HUES64 (cell line): ENCODE results near the gene KRT7.

Experiments used
- H3K27ac ChIP-seq: 2 replicates; pipeline ENCODE4 v1.7.0; 2013; ENCODE audit warnings: low read depth, low read length, inconsistent platforms
- H3K27me3 ChIP-seq: 2 replicates; pipeline ENCODE4 v1.6.1; 2013; ENCODE audit warnings: mild to moderate bottlenecking, low read length; ENCODE audit not compliant: insufficient read depth
- H3K36me3 ChIP-seq: 2 replicates; pipeline ENCODE4 v1.6.1; 2013; ENCODE audit warnings: mild to moderate bottlenecking, low read length; ENCODE audit not compliant: insufficient read depth
- H3K4me1 ChIP-seq: 2 replicates; pipeline ENCODE4 v1.6.1; 2013; ENCODE audit warnings: mild to moderate bottlenecking, low read length, moderate library complexity; ENCODE audit not compliant: insufficient read depth
- H3K4me3 ChIP-seq: 2 replicates; pipeline ENCODE4 v1.5.1; 2013; ENCODE audit warnings: mild to moderate bottlenecking, low read length, moderate library complexity
- H3K9ac ChIP-seq: 2 replicates; pipeline ENCODE4 v1.6.1; 2013; ENCODE audit warnings: mild to moderate bottlenecking, low read depth, low read length
- H3K9me3 ChIP-seq: 2 replicates; pipeline ENCODE4 v1.6.1; 2013; ENCODE audit warnings: low read depth, low read length; ENCODE audit not compliant: insufficient read depth
- WGBS: fragments of 150-250, 120-280 bp; methylation state at CpG from one replicate; pipeline ENCODE4 v1.1.7; 2013; ENCODE audit warnings: missing lambda C conversion rate; 5-methylcytosine and 5-hydroxymethylcytosine counted together

Gene KRT7

GRCh38 chr12:52200781-52201450, 32.1 kb upstream of the KRT7 start:
- 74% methylated on average over 15 of the region's 15 CpGs for WGBS
- no peaks in the 10 kb centered on the region for H3K36me3 ChIP-seq
- no peaks in the 10 kb centered on the region for H3K27me3 ChIP-seq
- H3K27ac ChIP-seq, result no peak overlapping the region
- H3K4me1 ChIP-seq, result 0 out of 2 replicates have a peak, but pooled peaks cover 7% of the 10 kb centered on the region
- no peaks in the 10 kb centered on the region for H3K9me3 ChIP-seq
- H3K4me3 ChIP-seq, result no peak overlapping the region
- H3K9ac ChIP-seq, result no peak overlapping the region

GRCh38 chr12:52201451-52201839, 31.6 kb upstream of the KRT7 start:
- WGBS, result 65% methylated on average over 2 of the region's 3 CpGs
- H3K9me3 ChIP-seq, result no peaks in the 10 kb centered on the region
- 0 out of 2 replicates have a peak, but pooled peaks cover 7% of the 10 kb centered on the region for H3K4me1 ChIP-seq
- H3K36me3 ChIP-seq, result no peaks in the 10 kb centered on the region
- H3K9ac ChIP-seq, result no peak overlapping the region
- H3K27me3 ChIP-seq, result no peaks in the 10 kb centered on the region
- H3K27ac ChIP-seq, result no peak overlapping the region
- H3K4me3 ChIP-seq, result no peak overlapping the region

DNA sequence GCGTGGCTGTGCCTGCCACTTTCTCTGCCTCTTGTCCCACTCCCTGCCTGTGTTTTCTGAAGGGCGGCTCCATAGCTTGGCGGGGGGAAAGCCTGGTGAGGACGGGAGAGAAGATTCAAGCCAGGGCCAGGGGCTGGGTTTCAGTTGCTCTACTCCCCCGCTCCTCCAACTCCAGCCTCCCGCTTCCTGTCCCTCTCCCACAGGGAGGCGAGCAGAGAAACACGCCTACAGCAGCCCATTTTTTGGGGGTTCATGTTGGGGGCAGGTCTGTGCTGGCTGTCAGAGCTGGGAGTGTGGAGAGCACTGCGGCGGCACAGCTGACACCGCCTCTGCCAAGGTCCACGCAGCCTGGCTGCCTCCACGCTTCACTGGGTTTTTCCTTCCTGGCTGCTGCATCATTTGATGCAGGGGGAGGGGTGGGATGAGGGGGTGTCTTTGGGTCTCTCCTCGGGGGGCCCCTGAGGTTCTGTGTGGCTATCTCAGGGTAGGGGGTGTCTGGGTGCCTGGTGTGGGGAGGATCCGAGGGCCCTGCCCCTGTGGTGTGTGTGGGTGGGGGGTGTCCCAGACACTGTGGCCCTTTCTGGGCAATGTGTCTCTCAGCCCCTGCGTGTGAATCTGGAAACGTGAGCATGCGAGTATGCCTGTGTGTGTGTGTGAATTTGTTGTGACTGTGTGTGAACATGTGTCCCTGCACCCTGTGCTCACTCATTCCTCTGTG, 30.5 kb upstream of the KRT7 start:
- Histone ChIP-seq H3K27me3 (no peaks in the 10 kb centered on the region), H3K4me1 (0 out of 2 replicates have a peak, but pooled peaks cover 7% of the 10 kb centered on the region), H3K4me3 (no peak overlapping the region), H3K9me3 (no peaks in the 10 kb centered on the region), H3K27ac (no peak overlapping the region), H3K36me3 (no peaks in the 10 kb centered on the region), H3K9ac (no peak overlapping the region)
- 78% methylated on average over 18 of the region's 18 CpGs for WGBS

GRCh38 chr12:52203079-52203921, 29.7 kb upstream of the KRT7 start:
- Histone ChIP-seq H3K9me3 (no peaks in the 10 kb centered on the region), H3K27ac (no peak overlapping the region), H3K36me3 (no peaks in the 10 kb centered on the region), H3K4me3 (no peak overlapping the region), H3K27me3 (no peaks in the 10 kb centered on the region), H3K4me1 (0 out of 2 replicates have a peak, but pooled peaks cover 7% of the 10 kb centered on the region), H3K9ac (no peak overlapping the region)
- 73% methylated on average over 19 of the region's 19 CpGs for WGBS

DNA sequence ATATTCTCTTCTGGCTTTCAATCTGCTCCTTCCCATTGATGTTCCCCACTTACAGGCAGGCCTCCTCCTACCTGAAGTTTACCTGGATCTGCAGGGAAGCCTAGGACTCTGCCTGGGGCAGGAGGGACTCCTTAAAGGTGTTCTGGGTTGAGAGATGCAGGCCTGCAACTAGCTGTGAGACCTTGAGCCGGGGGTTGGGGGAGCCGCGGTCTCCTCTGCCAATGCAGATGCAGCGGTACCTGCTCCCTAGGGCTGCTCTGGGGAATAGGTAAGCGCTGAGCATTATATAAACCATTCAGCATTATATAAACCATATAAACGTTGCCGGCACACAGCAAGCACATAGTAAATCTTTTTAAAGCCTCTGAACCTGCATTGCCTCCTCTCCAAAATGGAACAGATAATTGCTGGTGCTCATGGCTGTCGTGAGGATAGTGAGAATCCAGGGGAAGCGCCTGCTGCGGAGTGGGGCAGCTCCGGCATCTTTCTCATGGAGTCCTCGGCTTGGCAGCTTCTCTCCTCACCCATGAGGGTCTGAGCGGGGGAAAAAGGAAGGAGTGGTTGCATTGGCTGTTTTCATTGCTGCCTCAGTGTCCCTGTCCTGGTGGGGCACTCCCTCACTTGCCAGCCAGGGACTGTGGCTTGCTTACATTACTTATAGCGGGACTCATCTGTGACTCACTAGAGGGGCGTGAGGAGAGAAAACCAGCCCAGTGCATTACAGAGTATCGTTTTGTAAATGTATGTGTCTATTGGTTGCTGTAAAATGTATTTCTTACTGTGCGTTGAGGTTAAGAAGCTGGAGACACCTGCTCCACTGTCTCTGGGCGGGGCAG, 28.7 kb upstream of the KRT7 start:
- Histone ChIP-seq H3K4me3 (no peak overlapping the region), H3K36me3 (no peaks in the 10 kb centered on the region), H3K27ac (no peak overlapping the region), H3K9ac (no peak overlapping the region), H3K27me3 (no peaks in the 10 kb centered on the region), H3K4me1 (0 out of 2 replicates have a peak, but pooled peaks cover 7% of the 10 kb centered on the region), H3K9me3 (no peaks in the 10 kb centered on the region)
- WGBS, result 86% methylated on average over 18 of the region's 18 CpGs

DNA sequence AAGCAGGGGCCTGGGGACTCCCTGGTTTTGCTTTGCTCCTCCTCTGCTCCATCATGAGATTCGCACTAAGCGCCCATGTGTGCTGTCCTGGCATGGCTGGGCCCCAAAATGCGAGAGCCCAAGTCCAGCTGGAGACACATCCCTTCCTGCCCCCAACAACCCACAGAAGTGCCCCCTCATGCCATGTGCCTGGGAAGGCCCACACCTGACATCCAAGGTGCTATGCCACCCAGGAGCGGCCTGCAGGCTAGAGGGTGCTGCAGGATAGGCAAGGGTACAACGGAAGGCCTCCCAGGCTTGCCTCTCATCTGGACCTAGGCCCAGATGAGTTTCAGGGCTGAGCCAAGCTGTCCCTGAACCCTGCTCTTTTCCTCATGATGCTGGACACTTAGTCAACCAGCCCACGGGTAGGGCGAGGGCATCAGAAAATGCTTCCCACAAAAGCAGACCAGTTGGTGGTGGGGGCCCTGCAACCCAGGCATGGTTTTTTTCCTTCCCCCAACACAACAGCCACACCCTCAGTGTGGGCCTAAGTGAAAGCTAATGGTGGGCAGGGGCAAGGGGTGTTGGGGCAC, 28.0 kb upstream of the KRT7 start:
- H3K36me3 ChIP-seq, result no peaks in the 10 kb centered on the region
- no peaks in the 10 kb centered on the region for H3K27me3 ChIP-seq
- no peak overlapping the region for H3K4me3 ChIP-seq
- 0 out of 2 replicates have a peak, but pooled peaks cover 7% of the 10 kb centered on the region for H3K4me1 ChIP-seq
- H3K9me3 ChIP-seq, result no peaks in the 10 kb centered on the region
- no peak overlapping the region for H3K9ac ChIP-seq
- H3K27ac ChIP-seq, result no peak overlapping the region
- WGBS, result 96% methylated on average over 7 of the region's 7 CpGs

DNA sequence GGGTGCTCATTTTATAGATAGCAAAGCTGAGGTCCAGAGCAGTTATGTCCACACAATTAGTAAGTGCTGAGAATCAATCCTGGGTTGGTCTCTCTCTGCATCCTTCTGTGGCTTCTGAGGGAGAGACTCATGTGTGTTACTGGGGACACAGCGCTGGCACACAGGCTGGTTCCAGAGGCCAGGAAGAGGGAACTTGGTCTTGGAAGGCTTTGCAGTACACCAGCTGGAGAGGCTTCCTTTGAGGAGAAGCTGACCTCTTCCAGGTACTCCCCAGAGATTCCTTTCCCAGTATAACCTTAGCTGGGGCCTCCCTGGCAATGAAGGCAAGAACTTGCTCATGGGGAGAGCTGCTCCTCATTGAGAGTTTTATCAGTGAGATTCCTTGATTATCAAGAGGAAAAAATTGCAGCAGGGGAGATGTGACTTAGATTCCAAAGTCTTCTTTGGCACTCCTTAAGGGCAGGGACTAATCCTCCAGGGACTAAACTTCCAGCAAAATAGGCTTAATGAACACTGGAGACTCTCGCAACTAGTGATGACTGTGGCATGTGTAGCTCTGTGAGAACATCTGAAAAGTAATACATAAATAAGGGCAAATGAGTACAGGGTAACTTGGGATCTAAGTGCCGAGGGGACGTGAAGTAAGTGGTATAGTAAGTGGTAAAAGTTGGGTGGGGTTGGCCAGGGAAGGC, 27.3 kb upstream of the KRT7 start:
- Histone ChIP-seq H3K36me3 (no peaks in the 10 kb centered on the region), H3K4me3 (no peak overlapping the region), H3K27me3 (no peaks in the 10 kb centered on the region), H3K27ac (no peak overlapping the region), H3K4me1 (0 out of 2 replicates have a peak, but pooled peaks cover 5% of the 10 kb centered on the region), H3K9me3 (no peaks in the 10 kb centered on the region), H3K9ac (no peak overlapping the region)
- 92% methylated on average over 4 of the region's 4 CpGs for WGBS

- Histone ChIP-seq H3K9ac (no peak overlapping the region), H3K9me3 (no peaks in the 10 kb centered on the region), H3K4me3 (no peak overlapping the region), H3K27me3 (no peaks in the 10 kb centered on the region), H3K36me3 (no peaks in the 10 kb centered on the region), H3K4me1 (0 out of 2 replicates have a peak, but pooled peaks cover 4% of the 10 kb centered on the region), H3K27ac (no peak overlapping the region)
- 96% methylated on average over 9 of the region's 9 CpGs for whole genome bisulfite sequencing
Observed at GRCh38 chr12:52206304-52207040, 26.6 kb upstream of the KRT7 start.

- Histone ChIP-seq H3K9ac (no peak overlapping the region), H3K4me3 (no peak overlapping the region), H3K36me3 (no peaks in the 10 kb centered on the region), H3K27ac (no peak overlapping the region), H3K4me1 (0 out of 2 replicates have a peak, but pooled peaks cover 4% of the 10 kb centered on the region), H3K27me3 (no peaks in the 10 kb centered on the region), H3K9me3 (no peaks in the 10 kb centered on the region)
- 87% methylated on average over 2 of the region's 2 CpGs for WGBS
Observed at GRCh38 chr12:52207106-52207505, 25.9 kb upstream of the KRT7 start.
